Psoas muscle (tissue), 8 donors: ENCODE data around the gene RALGPS2. TPM values are rescaled to one million over a fixed set of nuclear protein-coding genes. Genes with fewer than 3 reads are reported as not detected.

ENCODE experiments used
- ATAC-seq, 4 donors: fragments of 200-7000 bp; cut with Tn5 transposase; one replicate each; pipeline ENCODE4 v1.9.1; 2020; ENCODE audit warnings: moderate library complexity in 3 of 4, mild to moderate bottlenecking in 2 of 4
- DNase-seq, 2 donors: peaks; one replicate each; pipeline ENCODE4 v3.0.0-alpha.2; 2020
- H3K27ac ChIP-seq: fragments of 200-600 bp; one replicate; pipeline ENCODE4 v1.8.0; 2022
- H3K27me3 ChIP-seq, 3 donors: fragments of 200-600 bp in 1 of 3; one replicate each; pipeline versions ENCODE4 v1.6.1 to v1.8.0; 2013 to 2022; ENCODE audit warnings: low read length in 2 of 3, mild to moderate bottlenecking in 2 of 3, moderate library complexity in 1 of 3; ENCODE audit not compliant: insufficient read depth in 3 of 3
- H3K36me3 ChIP-seq, 2 donors: fragments of 200-600 bp in 1 of 2; one replicate each; pipeline versions ENCODE4 v1.6.1 to v1.8.0; 2013 to 2022; ENCODE audit warnings: low read depth in 1 of 2, mild to moderate bottlenecking in 1 of 2, moderate library complexity in 1 of 2; ENCODE audit not compliant: insufficient read depth in 1 of 2
- H3K4me1 ChIP-seq: fragments of 200-600 bp; one replicate; pipeline ENCODE4 v1.8.0; 2022
- H3K4me3 ChIP-seq: fragments of 200-600 bp; one replicate; pipeline ENCODE4 v1.8.0; 2022; ENCODE audit warnings: mild to moderate bottlenecking
- H3K9me3 ChIP-seq: fragments of 200-600 bp; one replicate; pipeline ENCODE4 v1.8.0; 2022
- CTCF ChIP-seq: fragments of 200-600 bp; IDR thresholded peaks from one replicate; pipeline ENCODE4 v1.8.0; 2022; ENCODE audit warnings: antibody characterized with exemption
- WGBS, 3 donors: extraction: QIAGEN DNeasy Blood & Tissue Kit; methylation state at CpG; one replicate each; pipeline versions ENCODE4 v1.1.6 to v1.1.7; 2013; 5-methylcytosine and 5-hydroxymethylcytosine counted together
- intact Hi-C, 2 donors: fragments of 100-400 bp; cut with DNase I; formaldehyde crosslinking; loops; one replicate each; pipeline versions ENCODE4 v1.11.0 to v1.14.2; 2022
- polyA plus RNA-seq, 3 donors: library from polyadenylated mRNA; stranded (reverse); fragments of 200-250 nt; gene quantifications; one replicate each; pipeline ENCODE4 v1.2.3, GENCODE V29; 2013
- total RNA-seq, 4 donors: library from RNA; stranded (reverse); fragmentation: NEBNext Ultra II Directional in 2 of 4; extraction: Animal tissue kit (Norgen Biotek cat#: 25700) in 2 of 4; gene quantifications; one replicate each; pipeline versions ENCODE4 v1.2.1 to v1.2.4, GENCODE V29; 2021 to 2023
- donor health status: healthy with polysubstance abuse.
- donor health status: DM: no; HTN: no; CAD: no; lungs with moderate emphysema.
- donor health status: Bipolar disorder and iron deficiency.
- donor health status: healthy.
- donor health status: DM: yes; HTN: yes; CAD: no.
- donor health status: DM: no; HTN: no; CAD: no.
- donor health status: DM: no; HTN: no; CAD: no.
- donor health status: DM: yes; HTN: yes; CAD: no.

RALGPS2 gene
- total and polyA plus RNA-seq, 7 donors, result 0.69 to 6.2 (median 2.4) TPM

GRCh38 chr1:178928041-178928440 lies 203.0 kb downstream of the RALGPS2 start:
- Histone ChIP-seq H3K27me3 (no peaks in the 10 kb centered on the region), H3K27ac (no peak overlapping the region), H3K4me1 (peaks cover 7% of the 10 kb centered on the region), H3K36me3 (no peaks in the 10 kb centered on the region), H3K9me3 (peaks cover 8% of the 10 kb centered on the region), H3K4me3 (no peak overlapping the region)
- no peak for DNase-seq
- TF ChIP-seq CTCF, result no peak
- intact Hi-C loops, result no loop called here
- ATAC-seq, result no peak
- WGBS, 3 donors, result 91 to 95% (median 92%) methylated on average over 4 of the region's 4 CpGs

GRCh38 chr1:178928976-178929375 lies 203.9 kb downstream of the RALGPS2 start:
- no peak for TF ChIP-seq CTCF
- no peak for ATAC-seq

GRCh38 chr1:178931858-178932551 lies 207.0 kb downstream of the RALGPS2 start:
- WGBS, 3 donors, result 28 to 44% (median 31%) methylated on average over 9 of the region's 9 CpGs
- ATAC-seq (peak; percentile 19 to 85 (median 74)), DNase-seq (peak; percentile 75 to 91)
- no peak for TF ChIP-seq CTCF
- Histone ChIP-seq H3K9me3 (no peaks in the 10 kb centered on the region), H3K36me3 (no peaks in the 10 kb centered on the region), H3K27me3 (no peaks in the 10 kb centered on the region), H3K4me3 (no peak overlapping the region), H3K27ac (peak overlapping the region; percentile 16), H3K4me1 (peaks cover 7% of the 10 kb centered on the region)
- intact Hi-C loops, result no loop called here

More at GRCh38 chr1:178928976-178929375, 203.9 kb downstream of the RALGPS2 start:
- no peak for DNase-seq
- H3K27ac ChIP-seq, result no peak overlapping the region
- 32 to 56% (median 37%) methylated on average over 1 of the region's 1 CpG for WGBS, 3 donors
- peaks cover 7% of the 10 kb centered on the region for H3K4me1 ChIP-seq
- H3K9me3 ChIP-seq, result peaks cover 8% of the 10 kb centered on the region
- H3K36me3 ChIP-seq, result no peaks in the 10 kb centered on the region
- intact Hi-C loops, result no loop called here
- H3K4me3 ChIP-seq, result no peak overlapping the region
- H3K27me3 ChIP-seq, result no peaks in the 10 kb centered on the region

GRCh38 chr1:178932552-178932906 lies 207.5 kb downstream of the RALGPS2 start:
- intact Hi-C loops, result no loop called here

More at GRCh38 chr1:178932552-178932906, 207.5 kb downstream of the RALGPS2 start:
- peaks cover 7% of the 10 kb centered on the region for H3K4me1 ChIP-seq
- WGBS, 3 donors, result 47 to 78% (median 56%) methylated on average over 4 of the region's 4 CpGs
- TF ChIP-seq CTCF, result no peak
- peak in 1 of 4 donors; percentile 37 for ATAC-seq
- no peaks in the 10 kb centered on the region for H3K36me3 ChIP-seq
- no peaks in the 10 kb centered on the region for H3K9me3 ChIP-seq
- no peak for DNase-seq
- H3K4me3 ChIP-seq, result no peak overlapping the region
- peak overlapping the region; percentile 16 for H3K27ac ChIP-seq
- no peaks in the 10 kb centered on the region for H3K27me3 ChIP-seq
